ENCODE data around the gene CHMP4A. TPM values are rescaled to one million over a fixed set of nuclear protein-coding genes. Genes with fewer than 3 reads are reported as not detected.

Gene CHMP4A
- total RNA-seq, 1 experiment from 2014 or later = 32.7 TPM

GRCh38 chr14:24232645-24233537, 19.6 kb upstream of the CHMP4A start, which contains the start of gene GMPR2 (continued):
- TF ChIP-seq ZNF219 (CRISPR knock-in tag; IDR thresholded peaks at IDR 0.05; ENCODE audit: borderline replicate concordance) (no peak), SMAD4 (CRISPR knock-in tag; IDR thresholded peaks at IDR 0.05) (no peak)

GRCh38 chr14:24232121-24232644, 18.9 kb upstream of the CHMP4A start, which contains the start of gene NEDD8:
TSS of gene NEDD8 (minus strand) at chr14:24232367. CDS start at chr14:24232267, 100 bp downstream.
- ATAC-seq = peak; percentile 80
- Mint-ChIP-seq H3K4me3 (peak within 1 kb of the TSS; percentile 99), H3K36me3 (peaks cover 20% of the 10 kb centered on the region), H3K9me3 (no peaks in the 10 kb centered on the region), H3K27ac (peak within 1 kb of the TSS; percentile 99), H3K4me1 (peaks cover 22% of the 10 kb centered on the region), H3K27me3 (ENCODE audit: low read depth) (no peaks in the 10 kb centered on the region)
- DNase-seq (ENCODE audit: low spot score) = peak; percentile 86
- TF ChIP-seq IRF2 (CRISPR knock-in tag; IDR thresholded peaks at IDR 0.05; ENCODE audit: borderline replicate concordance, low read depth) (no peak), ZNF396 (CRISPR knock-in tag; IDR thresholded peaks at IDR 0.05; ENCODE audit: borderline replicate concordance) (no peak), TCF7 (CRISPR knock-in tag; IDR thresholded peaks at IDR 0.05; ENCODE audit: low read depth) (no peak), NR2C2 (CRISPR knock-in tag; IDR thresholded peaks at IDR 0.05) (peak; percentile 85), ARID4B (CRISPR knock-in tag; IDR thresholded peaks at IDR 0.05; ENCODE audit: borderline replicate concordance) (no peak), USF2 (CRISPR knock-in tag; IDR thresholded peaks at IDR 0.05) (peak; percentile 9; the same call in 1 of the 2 replicates), OVOL2 (CRISPR knock-in tag; IDR thresholded peaks at IDR 0.05; ENCODE audit: borderline replicate concordance) (no peak), NFATC4 (CRISPR knock-in tag; IDR thresholded peaks at IDR 0.05) (no peak), GABPB1 (CRISPR knock-in tag; IDR thresholded peaks at IDR 0.05) (peak; percentile 72), STAT6 (CRISPR knock-in tag; conservative IDR thresholded peaks at IDR 0.05; ENCODE audit: low read depth) (no peak), MXD4 (CRISPR knock-in tag; IDR thresholded peaks at IDR 0.05; ENCODE audit: borderline replicate concordance) (no peak), SP1 (CRISPR knock-in tag; conservative IDR thresholded peaks at IDR 0.05) (0 out of 2 replicates have a peak, but pooled peaks have one; percentile 28), GRHL2 (CRISPR knock-in tag; IDR thresholded peaks at IDR 0.05; ENCODE audit: insufficient replicate concordance, severe bottlenecking) (no peak), MYBL2 (CRISPR knock-in tag; IDR thresholded peaks at IDR 0.05) (peak; percentile 16; the same call in 1 of the 2 replicates), ZNF219 (CRISPR knock-in tag; IDR thresholded peaks at IDR 0.05; ENCODE audit: borderline replicate concordance) (no peak)
- TF ChIP-seq, protein P1, sequence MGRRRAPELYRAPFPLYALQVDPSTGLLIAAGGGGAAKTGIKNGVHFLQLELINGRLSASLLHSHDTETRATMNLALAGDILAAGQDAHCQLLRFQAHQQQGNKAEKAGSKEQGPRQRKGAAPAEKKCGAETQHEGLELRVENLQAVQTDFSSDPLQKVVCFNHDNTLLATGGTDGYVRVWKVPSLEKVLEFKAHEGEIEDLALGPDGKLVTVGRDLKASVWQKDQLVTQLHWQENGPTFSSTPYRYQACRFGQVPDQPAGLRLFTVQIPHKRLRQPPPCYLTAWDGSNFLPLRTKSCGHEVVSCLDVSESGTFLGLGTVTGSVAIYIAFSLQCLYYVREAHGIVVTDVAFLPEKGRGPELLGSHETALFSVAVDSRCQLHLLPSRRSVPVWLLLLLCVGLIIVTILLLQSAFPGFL (CRISPR knock-in tag; IDR thresholded peaks at IDR 0.05; ENCODE audit: borderline replicate concordance) = no peak
- TF ChIP-seq, protein P2, sequence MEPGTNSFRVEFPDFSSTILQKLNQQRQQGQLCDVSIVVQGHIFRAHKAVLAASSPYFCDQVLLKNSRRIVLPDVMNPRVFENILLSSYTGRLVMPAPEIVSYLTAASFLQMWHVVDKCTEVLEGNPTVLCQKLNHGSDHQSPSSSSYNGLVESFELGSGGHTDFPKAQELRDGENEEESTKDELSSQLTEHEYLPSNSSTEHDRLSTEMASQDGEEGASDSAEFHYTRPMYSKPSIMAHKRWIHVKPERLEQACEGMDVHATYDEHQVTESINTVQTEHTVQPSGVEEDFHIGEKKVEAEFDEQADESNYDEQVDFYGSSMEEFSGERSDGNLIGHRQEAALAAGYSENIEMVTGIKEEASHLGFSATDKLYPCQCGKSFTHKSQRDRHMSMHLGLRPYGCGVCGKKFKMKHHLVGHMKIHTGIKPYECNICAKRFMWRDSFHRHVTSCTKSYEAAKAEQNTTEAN (CRISPR knock-in tag; IDR thresholded peaks at IDR 0.05) = no peak
- ChIA-PET CTCF (interaction anchor here (0.7 to 1.7 kb wide), 2 partner anchors 10 to 199 kb away, joined by 3 to 12 read pairs; partner anchors contain the start of gene TINF2), POLR2A (interaction anchor here (0.9 to 1.9 kb wide), 2 partner anchors 10 to 39 kb away, joined by 4 to 9 read pairs; partner anchors contain the start of gene TINF2)
